ENCODE data around the gene DLG1. TPM values are rescaled to one million over a fixed set of nuclear protein-coding genes. Genes with fewer than 3 reads are reported as not detected.

DLG1 gene
- polyA plus RNA-seq, 2 donors: 39.4 to 40.7 TPM

DNA sequence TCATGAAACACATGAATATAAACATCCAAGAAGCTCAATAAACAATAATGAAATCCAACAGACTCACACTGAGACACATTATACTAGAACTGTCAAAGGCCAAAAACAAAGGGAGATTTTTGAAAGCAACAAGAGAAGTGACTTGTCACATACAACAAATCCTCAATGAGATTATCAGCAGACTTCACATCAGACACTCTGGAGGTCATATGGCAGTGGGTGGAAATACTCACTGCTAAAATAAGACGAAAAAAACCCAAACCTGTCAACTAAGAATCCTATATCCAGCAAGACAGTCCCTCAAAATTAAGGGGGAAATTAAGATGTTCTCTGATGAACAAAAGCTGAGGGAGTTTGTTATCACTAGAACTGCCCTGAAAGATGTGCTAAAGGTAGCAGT lies 143.4 kb downstream of the DLG1 start:
- Histone ChIP-seq H3K27me3 (ENCODE audit: control insufficient read depth in 1 of 2, insufficient read depth in 2 of 2, low read length in 2 of 2) (no peaks in the 10 kb centered on the region), H3K27ac (ENCODE audit: low read depth in 2 of 2, low read length in 1 of 2) (no peak overlapping the region), H3K9me3 (ENCODE audit: control insufficient read depth in 2 of 2, insufficient read depth in 1 of 2, low read depth in 1 of 2, low read length in 1 of 2) (peaks cover 0 to 2% of the 10 kb centered on the region in 2 donors), H3K36me3 (ENCODE audit: control insufficient read depth in 2 of 2, insufficient read depth in 2 of 2, low read length in 1 of 2) (peaks cover 0 to 2% of the 10 kb centered on the region in 2 donors), H3K4me3 (ENCODE audit: low read depth in 1 of 2, low read length in 2 of 2) (no peak overlapping the region), H3K4me1 (ENCODE audit: control insufficient read depth in 2 of 2, insufficient read depth in 2 of 2, low read length in 1 of 2) (no peaks in the 10 kb centered on the region)
- 98 to 100% methylated on average over 1 of the region's 1 CpG for WGBS, 2 donors

DNA sequence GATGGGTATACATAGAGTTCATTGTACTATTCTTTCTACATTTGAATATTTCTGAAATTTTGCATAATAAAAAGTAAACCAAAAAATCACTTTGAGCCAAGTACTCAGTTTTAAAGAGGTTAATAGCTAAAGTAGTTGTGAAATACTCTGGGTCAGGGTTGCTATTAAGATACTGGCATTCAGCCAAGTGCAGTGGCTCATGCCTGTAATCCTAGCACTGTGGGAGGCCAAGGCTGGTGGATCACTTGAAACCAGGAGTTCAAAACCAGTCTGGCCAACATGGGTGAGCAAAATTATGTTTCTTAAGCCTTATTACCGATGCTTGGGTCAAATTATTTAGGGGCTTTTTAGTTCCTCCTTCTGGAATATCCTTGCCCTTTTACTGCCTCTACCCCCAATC lies 146.8 kb downstream of the DLG1 start:
- Histone ChIP-seq H3K27ac (ENCODE audit: low read depth in 2 of 2, low read length in 1 of 2) (no peak overlapping the region), H3K27me3 (ENCODE audit: control insufficient read depth in 1 of 2, insufficient read depth in 2 of 2, low read length in 2 of 2) (no peaks in the 10 kb centered on the region), H3K9me3 (ENCODE audit: control insufficient read depth in 2 of 2, insufficient read depth in 1 of 2, low read depth in 1 of 2, low read length in 1 of 2) (peaks cover 0 to 2% of the 10 kb centered on the region in 2 donors), H3K4me1 (ENCODE audit: control insufficient read depth in 2 of 2, insufficient read depth in 2 of 2, low read length in 1 of 2) (no peaks in the 10 kb centered on the region), H3K4me3 (ENCODE audit: low read depth in 1 of 2, low read length in 2 of 2) (no peak overlapping the region), H3K36me3 (ENCODE audit: control insufficient read depth in 2 of 2, insufficient read depth in 2 of 2, low read length in 1 of 2) (peaks cover 0 to 2% of the 10 kb centered on the region in 2 donors)
- WGBS, 2 donors: 49 to 75% methylated on average over 1 of the region's 1 CpG

DNA sequence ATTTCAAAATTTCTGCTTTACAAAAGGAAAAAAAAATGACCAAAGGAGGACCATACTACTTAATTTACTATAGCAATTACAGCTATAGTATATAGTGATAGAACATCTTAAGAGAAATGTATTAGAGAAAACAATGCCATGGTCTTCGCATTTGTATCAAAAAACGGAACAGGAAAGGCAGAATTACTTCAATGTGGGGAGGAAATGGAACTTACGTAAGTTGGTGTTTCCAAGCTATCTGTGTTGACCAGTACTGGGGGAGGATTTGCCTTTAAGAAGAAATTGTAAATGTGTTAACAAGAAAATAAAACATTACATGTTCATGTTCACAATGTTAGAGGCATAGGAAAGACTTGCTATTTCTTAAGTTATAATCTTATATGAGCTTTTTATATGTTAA lies 148.9 kb downstream of the DLG1 start:
- no peaks in the 10 kb centered on the region for H3K4me1 ChIP-seq (ENCODE audit: control insufficient read depth in 2 of 2, insufficient read depth in 2 of 2, low read length in 1 of 2)
- no peaks in the 10 kb centered on the region for H3K27me3 ChIP-seq (ENCODE audit: control insufficient read depth in 1 of 2, insufficient read depth in 2 of 2, low read length in 2 of 2)
- WGBS, 2 donors: 81 to 87% methylated on average over 3 of the region's 3 CpGs
- no peaks in the 10 kb centered on the region for H3K9me3 ChIP-seq (ENCODE audit: control insufficient read depth in 2 of 2, insufficient read depth in 1 of 2, low read depth in 1 of 2, low read length in 1 of 2)
- H3K4me3 ChIP-seq (ENCODE audit: low read depth in 1 of 2, low read length in 2 of 2): no peak overlapping the region
- H3K27ac ChIP-seq (ENCODE audit: low read depth in 2 of 2, low read length in 1 of 2): no peak overlapping the region
- H3K36me3 ChIP-seq (ENCODE audit: control insufficient read depth in 2 of 2, insufficient read depth in 2 of 2, low read length in 1 of 2): no peaks in the 10 kb centered on the region

DNA sequence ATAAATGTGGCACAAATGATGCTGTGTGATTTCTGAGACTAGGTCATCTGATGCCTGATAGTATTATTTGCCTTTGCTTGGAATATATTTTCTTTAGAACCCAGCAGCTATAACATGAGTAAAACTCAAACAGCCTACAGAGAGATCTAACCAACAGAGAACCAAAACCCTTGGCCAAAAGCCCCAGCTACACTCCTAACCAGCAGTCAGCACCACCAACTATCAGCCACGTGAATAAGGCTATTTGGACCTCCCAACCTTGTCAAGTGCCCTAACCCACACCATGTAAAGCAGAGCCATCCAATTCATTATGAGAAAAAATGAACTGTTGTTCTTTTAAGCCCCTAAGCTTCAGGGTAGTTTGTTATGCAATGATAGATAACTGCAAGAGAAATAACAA lies 154.2 kb downstream of the DLG1 start:
- Histone ChIP-seq H3K27me3 (ENCODE audit: control insufficient read depth in 1 of 2, insufficient read depth in 2 of 2, low read length in 2 of 2) (no peaks in the 10 kb centered on the region), H3K4me1 (ENCODE audit: control insufficient read depth in 2 of 2, insufficient read depth in 2 of 2, low read length in 1 of 2) (no peaks in the 10 kb centered on the region), H3K27ac (ENCODE audit: low read depth in 2 of 2, low read length in 1 of 2) (no peak overlapping the region), H3K9me3 (ENCODE audit: control insufficient read depth in 2 of 2, insufficient read depth in 1 of 2, low read depth in 1 of 2, low read length in 1 of 2) (no peaks in the 10 kb centered on the region), H3K4me3 (ENCODE audit: low read depth in 1 of 2, low read length in 2 of 2) (no peak overlapping the region), H3K36me3 (ENCODE audit: control insufficient read depth in 2 of 2, insufficient read depth in 2 of 2, low read length in 1 of 2) (no peaks in the 10 kb centered on the region)
- WGBS, 2 donors: 88 to 90% methylated on average over 1 of the region's 1 CpG

DNA sequence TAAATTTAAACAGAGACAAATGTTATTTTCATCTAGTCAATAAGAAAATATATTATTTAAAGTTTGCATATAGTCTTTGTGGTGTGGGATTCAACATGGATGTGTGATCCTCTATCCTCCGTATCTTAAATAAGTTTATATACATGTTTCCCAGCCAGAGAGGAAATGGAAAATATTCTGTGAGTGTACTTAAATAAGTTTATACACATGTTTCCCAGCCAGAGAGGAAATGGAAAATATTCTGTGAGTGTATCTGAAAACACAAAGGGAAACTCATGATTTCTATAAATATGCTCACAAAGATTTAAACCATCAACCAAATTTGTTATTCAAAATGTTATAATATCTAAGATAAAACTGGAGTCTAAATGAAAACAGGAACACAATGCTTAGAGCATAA lies 158.8 kb downstream of the DLG1 start:
- no peaks in the 10 kb centered on the region for H3K4me1 ChIP-seq (ENCODE audit: control insufficient read depth in 2 of 2, insufficient read depth in 2 of 2, low read length in 1 of 2)
- WGBS, 2 donors: 58 to 94% methylated on average over 1 of the region's 1 CpG
- no peak overlapping the region for H3K4me3 ChIP-seq (ENCODE audit: low read depth in 1 of 2, low read length in 2 of 2)
- H3K27me3 ChIP-seq (ENCODE audit: control insufficient read depth in 1 of 2, insufficient read depth in 2 of 2, low read length in 2 of 2): no peaks in the 10 kb centered on the region
- peaks cover 3 to 6% of the 10 kb centered on the region in 2 donors for H3K36me3 ChIP-seq (ENCODE audit: control insufficient read depth in 2 of 2, insufficient read depth in 2 of 2, low read length in 1 of 2)
- H3K9me3 ChIP-seq (ENCODE audit: control insufficient read depth in 2 of 2, insufficient read depth in 1 of 2, low read depth in 1 of 2, low read length in 1 of 2): no peaks in the 10 kb centered on the region
- H3K27ac ChIP-seq (ENCODE audit: low read depth in 2 of 2, low read length in 1 of 2): no peak overlapping the region

DNA sequence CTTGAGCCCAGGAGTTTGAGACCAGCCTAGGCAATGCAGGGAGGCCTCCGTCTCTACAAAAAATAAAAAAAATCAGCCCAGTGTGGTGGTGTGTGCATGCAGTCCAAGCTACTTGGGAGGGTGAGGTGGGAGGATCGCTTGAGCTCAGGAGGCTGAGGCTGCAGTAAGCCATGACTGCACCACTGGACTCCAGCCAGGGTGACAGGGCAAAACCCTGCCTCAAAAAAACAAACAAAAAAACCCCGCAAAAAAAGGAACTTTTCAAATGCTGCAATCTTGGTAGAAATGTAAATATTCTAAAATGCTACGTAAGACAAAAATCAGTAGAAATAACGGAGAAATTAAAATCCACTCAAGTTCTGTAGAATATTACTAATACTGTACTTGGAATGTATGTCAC lies 160.7 kb downstream of the DLG1 start:
- H3K36me3 ChIP-seq (ENCODE audit: control insufficient read depth in 2 of 2, insufficient read depth in 2 of 2, low read length in 1 of 2): peaks cover 3 to 6% of the 10 kb centered on the region in 2 donors
- H3K4me1 ChIP-seq (ENCODE audit: control insufficient read depth in 2 of 2, insufficient read depth in 2 of 2, low read length in 1 of 2): no peaks in the 10 kb centered on the region
- no peaks in the 10 kb centered on the region for H3K27me3 ChIP-seq (ENCODE audit: control insufficient read depth in 1 of 2, insufficient read depth in 2 of 2, low read length in 2 of 2)
- H3K27ac ChIP-seq (ENCODE audit: low read depth in 2 of 2, low read length in 1 of 2): no peak overlapping the region
- 95 to 96% methylated on average over 5 of the region's 5 CpGs for WGBS, 2 donors
- no peak overlapping the region for H3K4me3 ChIP-seq (ENCODE audit: low read depth in 1 of 2, low read length in 2 of 2)
- H3K9me3 ChIP-seq (ENCODE audit: control insufficient read depth in 2 of 2, insufficient read depth in 1 of 2, low read depth in 1 of 2, low read length in 1 of 2): no peaks in the 10 kb centered on the region

DNA sequence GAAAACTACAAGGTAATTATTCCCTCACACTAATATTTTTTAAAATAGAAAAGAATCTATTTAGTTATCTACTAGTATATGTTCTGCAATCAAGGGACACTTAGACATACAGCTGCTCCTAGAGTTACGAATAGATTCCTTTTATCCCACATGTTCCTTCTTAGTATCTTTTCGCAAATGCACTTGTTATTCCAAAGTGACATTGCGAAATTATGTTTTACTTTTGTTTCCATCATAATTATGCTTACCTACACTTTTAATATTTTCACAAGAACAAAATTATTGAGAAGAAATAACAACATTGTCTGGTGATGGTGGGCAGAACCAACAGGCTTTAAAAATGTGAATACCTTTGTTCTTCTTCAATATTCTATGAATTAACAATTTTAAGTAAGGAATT lies 161.7 kb downstream of the DLG1 start:
- no peaks in the 10 kb centered on the region for H3K4me1 ChIP-seq (ENCODE audit: control insufficient read depth in 2 of 2, insufficient read depth in 2 of 2, low read length in 1 of 2)
- 97% methylated on average over 3 of the region's 3 CpGs for WGBS, 2 donors
- H3K27me3 ChIP-seq (ENCODE audit: control insufficient read depth in 1 of 2, insufficient read depth in 2 of 2, low read length in 2 of 2): no peaks in the 10 kb centered on the region
- H3K36me3 ChIP-seq (ENCODE audit: control insufficient read depth in 2 of 2, insufficient read depth in 2 of 2, low read length in 1 of 2): peaks cover 3 to 6% of the 10 kb centered on the region in 2 donors
- H3K4me3 ChIP-seq (ENCODE audit: low read depth in 1 of 2, low read length in 2 of 2): no peak overlapping the region
- no peak overlapping the region for H3K27ac ChIP-seq (ENCODE audit: low read depth in 2 of 2, low read length in 1 of 2)
- no peaks in the 10 kb centered on the region for H3K9me3 ChIP-seq (ENCODE audit: control insufficient read depth in 2 of 2, insufficient read depth in 1 of 2, low read depth in 1 of 2, low read length in 1 of 2)

DNA sequence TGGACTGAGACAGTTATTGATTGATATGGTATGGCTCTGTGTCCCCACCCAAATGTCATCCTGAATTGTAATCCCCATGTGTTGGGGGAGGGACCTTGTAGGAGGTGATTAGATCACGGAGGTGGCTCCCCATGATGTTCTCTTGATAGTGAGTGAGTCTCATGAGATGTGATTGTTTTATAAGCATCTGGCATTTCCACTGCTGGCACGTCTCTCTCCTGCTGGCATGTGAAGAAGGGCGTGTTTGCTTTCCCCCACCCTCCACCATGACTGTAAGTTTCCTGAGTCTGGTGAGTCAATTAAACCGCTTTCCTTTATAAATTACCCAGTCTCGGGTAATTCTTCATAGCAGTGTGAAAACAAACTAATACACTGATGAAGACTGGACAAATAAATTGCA lies 163.2 kb downstream of the DLG1 start:
- no peak overlapping the region for H3K4me3 ChIP-seq (ENCODE audit: low read depth in 1 of 2, low read length in 2 of 2)
- no peaks in the 10 kb centered on the region for H3K4me1 ChIP-seq (ENCODE audit: control insufficient read depth in 2 of 2, insufficient read depth in 2 of 2, low read length in 1 of 2)
- H3K36me3 ChIP-seq (ENCODE audit: control insufficient read depth in 2 of 2, insufficient read depth in 2 of 2, low read length in 1 of 2): peaks cover 3 to 6% of the 10 kb centered on the region in 2 donors
- no peaks in the 10 kb centered on the region for H3K27me3 ChIP-seq (ENCODE audit: control insufficient read depth in 1 of 2, insufficient read depth in 2 of 2, low read length in 2 of 2)
- WGBS, 2 donors: 79 to 82% methylated on average over 5 of the region's 5 CpGs
- H3K27ac ChIP-seq (ENCODE audit: low read depth in 2 of 2, low read length in 1 of 2): no peak overlapping the region
- H3K9me3 ChIP-seq (ENCODE audit: control insufficient read depth in 2 of 2, insufficient read depth in 1 of 2, low read depth in 1 of 2, low read length in 1 of 2): no peaks in the 10 kb centered on the region

DNA sequence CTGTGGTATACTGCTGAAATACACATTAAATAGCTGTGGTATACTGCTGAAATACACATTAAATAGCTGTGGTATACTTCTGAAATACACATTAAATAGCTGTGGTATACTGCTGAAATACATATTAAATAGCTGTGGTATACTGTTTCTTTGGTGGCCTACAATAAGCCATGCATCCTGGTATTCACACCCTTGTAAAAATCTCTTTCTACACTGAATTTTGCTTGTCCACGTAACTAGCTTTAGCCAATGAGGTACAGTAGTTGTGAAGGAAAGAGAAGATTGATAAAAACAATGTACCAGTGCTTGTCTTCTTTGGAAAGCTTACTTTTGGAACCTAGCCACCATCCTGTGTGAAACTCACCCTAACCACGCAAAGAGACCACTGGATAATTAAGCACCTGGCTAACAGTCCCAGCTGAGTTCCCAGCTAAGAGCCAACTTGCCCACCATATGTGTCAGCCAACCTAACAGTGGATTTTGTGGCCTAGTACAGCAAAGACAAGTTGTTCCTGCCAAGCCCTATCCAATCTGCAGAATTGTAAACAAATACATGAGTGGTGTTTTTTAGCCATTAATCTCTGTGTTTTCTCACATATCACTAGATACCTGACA lies 165.4 kb downstream of the DLG1 start:
- no peaks in the 10 kb centered on the region for H3K4me1 ChIP-seq (ENCODE audit: control insufficient read depth in 2 of 2, insufficient read depth in 2 of 2, low read length in 1 of 2)
- WGBS, 2 donors: 95 to 97% methylated on average over 2 of the region's 2 CpGs
- no peak overlapping the region for H3K4me3 ChIP-seq (ENCODE audit: low read depth in 1 of 2, low read length in 2 of 2)
- H3K27ac ChIP-seq (ENCODE audit: low read depth in 2 of 2, low read length in 1 of 2): no peak overlapping the region
- peaks cover 3 to 6% of the 10 kb centered on the region in 2 donors for H3K36me3 ChIP-seq (ENCODE audit: control insufficient read depth in 2 of 2, insufficient read depth in 2 of 2, low read length in 1 of 2)
- no peaks in the 10 kb centered on the region for H3K9me3 ChIP-seq (ENCODE audit: control insufficient read depth in 2 of 2, insufficient read depth in 1 of 2, low read depth in 1 of 2, low read length in 1 of 2)
- H3K27me3 ChIP-seq (ENCODE audit: control insufficient read depth in 1 of 2, insufficient read depth in 2 of 2, low read length in 2 of 2): no peaks in the 10 kb centered on the region

DNA sequence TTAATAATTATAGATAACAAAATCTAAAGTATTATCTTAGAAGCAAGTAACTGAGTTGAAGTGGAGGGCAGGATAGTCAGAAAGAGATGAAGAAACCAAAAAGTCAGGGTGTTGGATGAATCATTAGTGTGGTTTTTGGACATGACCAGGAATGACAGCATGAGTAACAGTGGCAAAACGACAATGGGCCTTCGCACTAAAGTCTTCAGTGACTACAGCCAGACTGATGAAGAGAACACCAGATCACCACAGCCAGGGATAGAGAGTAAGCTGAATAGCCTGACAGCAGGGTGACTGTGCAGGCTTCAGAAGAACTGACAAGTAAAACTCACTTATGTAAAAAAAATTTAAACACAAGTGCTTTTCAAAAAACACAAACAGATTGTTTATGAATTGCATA lies 172.8 kb downstream of the DLG1 start:
- Histone ChIP-seq H3K27me3 (ENCODE audit: control insufficient read depth in 1 of 2, insufficient read depth in 2 of 2, low read length in 2 of 2) (no peaks in the 10 kb centered on the region), H3K4me1 (ENCODE audit: control insufficient read depth in 2 of 2, insufficient read depth in 2 of 2, low read length in 1 of 2) (no peaks in the 10 kb centered on the region), H3K27ac (ENCODE audit: low read depth in 2 of 2, low read length in 1 of 2) (no peak overlapping the region), H3K4me3 (ENCODE audit: low read depth in 1 of 2, low read length in 2 of 2) (no peak overlapping the region), H3K36me3 (ENCODE audit: control insufficient read depth in 2 of 2, insufficient read depth in 2 of 2, low read length in 1 of 2) (no peaks in the 10 kb centered on the region), H3K9me3 (ENCODE audit: control insufficient read depth in 2 of 2, insufficient read depth in 1 of 2, low read depth in 1 of 2, low read length in 1 of 2) (no peaks in the 10 kb centered on the region)
- WGBS, 2 donors: 68 to 76% methylated on average over 2 of the region's 2 CpGs
